DOHH2 (cell line): ENCODE results near the gene P2RX7.
A peak's percentile ranks its signal among the peaks of the same experiment; 100 is the strongest.

Experiments
- EZH2phosphoT487 ChIP-seq: fragments of 200-600 bp; sonication (generic); IDR thresholded peaks from 2 replicates; pipeline ENCODE4 v1.6.1; 2017; ENCODE audit warnings: borderline replicate concordance, mild to moderate bottlenecking, antibody characterized with exemption, low read length, moderate library complexity, mixed read lengths
- TF ChIP-seq, protein P1 (sequence below): fragments of 200-600 bp; sonication (generic); IDR thresholded peaks from one replicate; pipeline ENCODE4 v1.5.1; 2014; ENCODE audit warnings: antibody characterized with exemption, mild to moderate bottlenecking, low read depth, low read length; ENCODE audit not compliant: poor library complexity, severe bottlenecking

DNA sequence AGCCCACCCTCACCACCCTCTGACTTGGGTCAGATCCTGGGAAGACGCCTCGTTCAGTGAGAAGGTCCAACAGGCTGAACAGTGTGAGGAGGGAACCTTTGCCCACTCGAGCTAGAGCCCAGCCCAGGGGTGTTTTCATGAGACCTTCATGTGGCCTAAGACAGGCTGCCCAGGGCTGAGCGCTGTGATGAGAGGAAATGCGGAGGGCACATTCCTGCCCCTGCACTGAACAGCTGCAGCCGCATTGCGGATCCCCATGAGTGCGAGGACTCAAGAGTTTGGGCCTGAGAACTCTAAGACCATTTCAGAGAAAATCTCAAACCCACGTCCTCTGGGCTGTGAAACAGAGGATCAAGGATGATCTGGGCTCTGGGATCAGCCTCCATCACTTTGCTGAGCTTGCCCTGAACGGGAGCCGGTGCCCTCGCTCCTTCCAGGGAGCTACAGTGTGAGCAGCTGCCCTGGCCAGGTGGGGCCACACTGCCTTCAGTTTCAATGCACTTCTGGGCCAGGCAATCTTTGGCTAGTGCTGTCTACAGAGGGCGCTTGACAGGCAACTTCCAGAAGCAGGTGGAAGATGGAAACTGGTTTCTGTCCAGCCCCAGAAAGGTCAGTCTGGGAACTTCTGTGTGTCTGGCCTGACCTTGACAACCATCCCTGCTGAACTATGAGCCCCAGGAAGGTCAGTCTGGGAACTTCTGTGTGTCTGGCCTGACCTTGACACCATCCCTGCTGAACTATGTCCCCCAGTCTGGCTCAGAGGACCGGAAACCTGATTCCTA is 43.5 kb upstream of the P2RX7 start:
- TF ChIP-seq, protein P1, sequence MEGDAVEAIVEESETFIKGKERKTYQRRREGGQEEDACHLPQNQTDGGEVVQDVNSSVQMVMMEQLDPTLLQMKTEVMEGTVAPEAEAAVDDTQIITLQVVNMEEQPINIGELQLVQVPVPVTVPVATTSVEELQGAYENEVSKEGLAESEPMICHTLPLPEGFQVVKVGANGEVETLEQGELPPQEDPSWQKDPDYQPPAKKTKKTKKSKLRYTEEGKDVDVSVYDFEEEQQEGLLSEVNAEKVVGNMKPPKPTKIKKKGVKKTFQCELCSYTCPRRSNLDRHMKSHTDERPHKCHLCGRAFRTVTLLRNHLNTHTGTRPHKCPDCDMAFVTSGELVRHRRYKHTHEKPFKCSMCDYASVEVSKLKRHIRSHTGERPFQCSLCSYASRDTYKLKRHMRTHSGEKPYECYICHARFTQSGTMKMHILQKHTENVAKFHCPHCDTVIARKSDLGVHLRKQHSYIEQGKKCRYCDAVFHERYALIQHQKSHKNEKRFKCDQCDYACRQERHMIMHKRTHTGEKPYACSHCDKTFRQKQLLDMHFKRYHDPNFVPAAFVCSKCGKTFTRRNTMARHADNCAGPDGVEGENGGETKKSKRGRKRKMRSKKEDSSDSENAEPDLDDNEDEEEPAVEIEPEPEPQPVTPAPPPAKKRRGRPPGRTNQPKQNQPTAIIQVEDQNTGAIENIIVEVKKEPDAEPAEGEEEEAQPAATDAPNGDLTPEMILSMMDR, result peak; percentile 53
- TF ChIP-seq EZH2phosphoT487, result no peak
